KOPT-K1 (cell line): Measurements from ENCODE around the gene KASH5.
"Not testable (repeated sequence)": the region's sequence is repeated elsewhere in the genome, so short reads cannot be mapped to it uniquely, and the experiment has no call there.

ENCODE experiments used
- H3K27ac ChIP-seq: fragments of 200-600 bp; sonication (generic); 2 replicates; pipeline ENCODE4 v1.5.1; 2016; ENCODE audit warnings: antibody characterized with exemption, mild to moderate bottlenecking, low read depth, low read length; ENCODE audit not compliant: poor library complexity, severe bottlenecking
- H3K36me3 ChIP-seq: fragments of 200-600 bp; sonication (generic); 2 replicates; pipeline ENCODE4 v1.5.1; 2017; ENCODE audit warnings: antibody characterized with exemption, mild to moderate bottlenecking, low read length, moderate library complexity; ENCODE audit not compliant: insufficient read depth
- H3K9me3 ChIP-seq: fragments of 200-600 bp; sonication (generic); 2 replicates; pipeline ENCODE4 v1.5.1; 2017; ENCODE audit warnings: antibody characterized with exemption, low read length, mild to moderate bottlenecking; ENCODE audit not compliant: insufficient read depth, poor library complexity, severe bottlenecking

KASH5 gene

GRCh38 chr19:49442354-49442753, 54.3 kb downstream of the KASH5 start:
- Histone ChIP-seq H3K27ac (no peak overlapping the region), H3K36me3 (peaks cover 16% of the 10 kb centered on the region), H3K9me3 (no peaks in the 10 kb centered on the region)

- Histone ChIP-seq H3K9me3 (no peaks in the 10 kb centered on the region), H3K36me3 (peaks cover 21% of the 10 kb centered on the region), H3K27ac (peak overlapping the region; percentile 36)
These were observed 54.8 kb downstream of the KASH5 start for GRCh38 chr19:49442771-49443365.

GRCh38 chr19:49443366-49444099, 55.5 kb downstream of the KASH5 start:
- peaks cover 28% of the 10 kb centered on the region for H3K36me3 ChIP-seq
- peak overlapping the region; percentile 36 for H3K27ac ChIP-seq
- H3K9me3 ChIP-seq: no peaks in the 10 kb centered on the region

GRCh38 chr19:49444100-49444700, 56.2 kb downstream of the KASH5 start:
- not testable (repeated sequence) for H3K27ac ChIP-seq, H3K9me3 ChIP-seq
- peaks cover 34% of the 10 kb centered on the region for H3K36me3 ChIP-seq

- no peaks in the 10 kb centered on the region for H3K9me3 ChIP-seq
- no peak overlapping the region for H3K27ac ChIP-seq
- H3K36me3 ChIP-seq: peaks cover 49% of the 10 kb centered on the region
These were observed 57.9 kb downstream of the KASH5 start for GRCh38 chr19:49445997-49446396.

GRCh38 chr19:49447485-49448431, 59.7 kb downstream of the KASH5 start:
- H3K27ac ChIP-seq: no peak overlapping the region

GRCh38 chr19:49448432-49448786, 60.4 kb downstream of the KASH5 start:
- Histone ChIP-seq H3K36me3 (peaks cover 49% of the 10 kb centered on the region), H3K27ac (no peak overlapping the region), H3K9me3 (no peaks in the 10 kb centered on the region)

More at GRCh38 chr19:49447485-49448431, 59.7 kb downstream of the KASH5 start:
- Histone ChIP-seq H3K36me3 (peaks cover 49% of the 10 kb centered on the region), H3K9me3 (no peaks in the 10 kb centered on the region)

- H3K27ac ChIP-seq: peak overlapping the region; percentile 99
- no peaks in the 10 kb centered on the region for H3K9me3 ChIP-seq
- peaks cover 49% of the 10 kb centered on the region for H3K36me3 ChIP-seq
These were observed 62.4 kb downstream of the KASH5 start for GRCh38 chr19:49450405-49450804.

GRCh38 chr19:49451430-49452181, 63.6 kb downstream of the KASH5 start, which contains the start of gene PIH1D1:
TSS of gene PIH1D1 (minus strand) at chr19:49451814. CDS start at chr19:49451574, 240 bp downstream.
- no peaks in the 10 kb centered on the region for H3K9me3 ChIP-seq
- H3K27ac ChIP-seq: peak within 1 kb of the TSS; percentile 99
- H3K36me3 ChIP-seq: peaks cover 44% of the 10 kb centered on the region

GRCh38 chr19:49453013-49453756, 65.1 kb downstream of the KASH5 start, which contains the start of gene ALDH16A1:
TSS of gene ALDH16A1 (plus strand) at chr19:49453225. CDS start at chr19:49453332, 107 bp downstream.
- Histone ChIP-seq H3K9me3 (no peaks in the 10 kb centered on the region), H3K27ac (peak within 1 kb of the TSS; percentile 99), H3K36me3 (peaks cover 32% of the 10 kb centered on the region)

GRCh38 chr19:49453757-49454240, 65.8 kb downstream of the KASH5 start:
- H3K27ac ChIP-seq: peak overlapping the region; percentile 99
- no peaks in the 10 kb centered on the region for H3K9me3 ChIP-seq
- peaks cover 27% of the 10 kb centered on the region for H3K36me3 ChIP-seq

GRCh38 chr19:49455773-49456172, 67.7 kb downstream of the KASH5 start:
- Histone ChIP-seq H3K36me3 (peaks cover 28% of the 10 kb centered on the region), H3K27ac (no peak overlapping the region)

GRCh38 chr19:49456326-49456725, 68.3 kb downstream of the KASH5 start:
- Histone ChIP-seq H3K9me3 (no peaks in the 10 kb centered on the region), H3K36me3 (peaks cover 29% of the 10 kb centered on the region), H3K27ac (no peak overlapping the region)

More at GRCh38 chr19:49455773-49456172, 67.7 kb downstream of the KASH5 start:
- no peaks in the 10 kb centered on the region for H3K9me3 ChIP-seq
